Neuronal stem cell (in vitro differentiated cells): ENCODE measurements around the gene NXPE3.
"Not testable (repeated sequence)": the region's sequence is repeated elsewhere in the genome, so short reads cannot be mapped to it uniquely, and the experiment has no call there.

Source experiments
- DNase-seq: peaks from one replicate; pipeline ENCODE4 v3.0.0-alpha.2; 2013; ENCODE audit warnings: low spot score
- H2AFZ ChIP-seq: one replicate; pipeline ENCODE4 v1.6.1; 2013; ENCODE audit warnings: mild to moderate bottlenecking, low read length, inconsistent platforms
- H2AK5ac ChIP-seq: 2 replicates; pipeline ENCODE4 v1.6.1; 2013; ENCODE audit warnings: low read depth, mild to moderate bottlenecking, inconsistent platforms, low read length, moderate library complexity, mixed read lengths
- H2BK120ac ChIP-seq: 2 replicates; pipeline ENCODE4 v1.6.1; 2013; ENCODE audit warnings: low read depth, mild to moderate bottlenecking, inconsistent platforms, low read length, moderate library complexity, mixed read lengths
- H2BK12ac ChIP-seq: one replicate; pipeline ENCODE4 v1.6.1; 2013; ENCODE audit warnings: low read length, inconsistent platforms
- H2BK15ac ChIP-seq: 2 replicates; pipeline ENCODE4 v1.6.1; 2013; ENCODE audit warnings: mild to moderate bottlenecking, low read length, inconsistent platforms, mixed read lengths
- H2BK5ac ChIP-seq: one replicate; pipeline ENCODE4 v1.6.1; 2013; ENCODE audit warnings: inconsistent platforms, mild to moderate bottlenecking, low read length, moderate library complexity
- H3K14ac ChIP-seq: one replicate; pipeline ENCODE4 v1.6.1; 2013; ENCODE audit warnings: low read length, inconsistent platforms
- H3K18ac ChIP-seq: 2 replicates; pipeline ENCODE4 v1.6.1; 2013; ENCODE audit warnings: low read length, inconsistent platforms
- H3K23ac ChIP-seq: 2 replicates; pipeline ENCODE4 v1.6.1; 2013; ENCODE audit warnings: low read depth, mild to moderate bottlenecking, mixed read lengths, low read length, inconsistent platforms; ENCODE audit not compliant: poor library complexity
- H3K27ac ChIP-seq: replicated peaks from 3 replicates; pipeline ENCODE4 v1.5.1; 2013; ENCODE audit warnings: low read length, inconsistent platforms
- H3K27me3 ChIP-seq, 3 experiments: 2 replicates each; pipeline ENCODE4 v1.6.1; 2013; ENCODE audit warnings: low read length in 3 of 3, mild to moderate bottlenecking in 2 of 3, inconsistent platforms in 1 of 3, low read depth in 1 of 3, mixed read lengths in 1 of 3, moderate library complexity in 1 of 3; ENCODE audit not compliant: control insufficient read depth in 3 of 3, insufficient read depth in 3 of 3
- H3K36me3 ChIP-seq, 2 donors: replicated peaks in 1 of 2; 2 replicates each; pipeline ENCODE4 v1.6.1; 2013; ENCODE audit warnings: low read length in 2 of 2; ENCODE audit not compliant: control insufficient read depth in 2 of 2, insufficient read depth in 2 of 2
- H3K4ac ChIP-seq: 2 replicates; pipeline ENCODE4 v1.6.1; 2013; ENCODE audit warnings: inconsistent platforms, mild to moderate bottlenecking, low read length, moderate library complexity
- H3K4me1 ChIP-seq, 2 donors: 1 replicate in 1 of 2; 2 replicates in 1 of 2; pipeline ENCODE4 v1.6.1; 2013; ENCODE audit warnings: low read length in 2 of 2, low read depth in 1 of 2; ENCODE audit not compliant: control insufficient read depth in 2 of 2, insufficient read depth in 1 of 2
- H3K4me2 ChIP-seq: one replicate; pipeline ENCODE4 v1.6.1; 2013; ENCODE audit warnings: mild to moderate bottlenecking, low read length, inconsistent platforms; ENCODE audit not compliant: insufficient read depth, poor library complexity, severe bottlenecking
- H3K4me3 ChIP-seq, 2 donors: 2 replicates each; pipeline ENCODE4 v1.5.1; 2013; ENCODE audit warnings: low read length in 2 of 2, mild to moderate bottlenecking in 2 of 2, inconsistent platforms in 1 of 2, moderate library complexity in 1 of 2
- H3K79me1 ChIP-seq: one replicate; pipeline ENCODE4 v1.6.1; 2013; ENCODE audit warnings: low read depth, mild to moderate bottlenecking, inconsistent platforms, low read length, moderate library complexity
- H3K9ac ChIP-seq: one replicate; pipeline ENCODE4 v1.6.1; 2013; ENCODE audit warnings: mild to moderate bottlenecking, low read depth, low read length, inconsistent platforms; ENCODE audit not compliant: poor library complexity
- H3K9me3 ChIP-seq, 2 donors: replicated peaks in 1 of 2; 2 replicates each; pipeline versions ENCODE3 to v1.6.1; 2013; ENCODE audit warnings: low read length in 2 of 2, mild to moderate bottlenecking in 2 of 2, inconsistent platforms in 1 of 2, low read depth in 1 of 2, mixed read lengths in 1 of 2, moderate library complexity in 1 of 2; ENCODE audit not compliant: control insufficient read depth in 2 of 2, insufficient read depth in 1 of 2
- H4K8ac ChIP-seq: one replicate; pipeline ENCODE4 v1.6.1; 2013; ENCODE audit warnings: low read depth, mild to moderate bottlenecking, inconsistent platforms, low read length, moderate library complexity
- H4K91ac ChIP-seq: one replicate; pipeline ENCODE4 v1.6.1; 2013; ENCODE audit warnings: low read length, low read depth, mild to moderate bottlenecking, inconsistent platforms; ENCODE audit not compliant: poor library complexity
- WGBS, 2 donors: extraction: QIAGEN DNeasy Blood & Tissue Kit; methylation state at CpG; one replicate each; pipeline ENCODE4 v1.1.7; 2013; ENCODE audit warnings: missing lambda C conversion rate in 2 of 2, mixed read lengths in 1 of 2; ENCODE audit not compliant: insufficient read length in 2 of 2, insufficient replicate concordance in 1 of 2; ENCODE audit errors: extremely low coverage in 2 of 2; 5-methylcytosine and 5-hydroxymethylcytosine counted together

NXPE3 gene

GRCh38 chr3:101753386-101754113, 25.5 kb upstream of the NXPE3 start:
- not testable (repeated sequence) for H2BK15ac ChIP-seq, H3K23ac ChIP-seq, H2BK12ac ChIP-seq, H3K18ac ChIP-seq, H3K4me3 ChIP-seq, H4K8ac ChIP-seq, H2BK120ac ChIP-seq, H4K91ac ChIP-seq, H3K4me1 ChIP-seq, H2AFZ ChIP-seq, H3K4ac ChIP-seq, DNase-seq, H3K4me2 ChIP-seq, H3K27me3 ChIP-seq, H3K14ac ChIP-seq, H2AK5ac ChIP-seq, H3K79me1 ChIP-seq, H2BK5ac ChIP-seq, H3K9ac ChIP-seq, H3K9me3 ChIP-seq, H3K27ac ChIP-seq
- peaks cover 14 to 47% of the 10 kb centered on the region in 2 donors for H3K36me3 ChIP-seq
- no CpG with 5 or more reads among the region's 23 CpGs for WGBS, 2 donors

- H4K91ac ChIP-seq = no peak overlapping the region
- no peak overlapping the region for H3K18ac ChIP-seq
- H3K27ac ChIP-seq = no peak overlapping the region
- H3K36me3 ChIP-seq = peaks cover 16 to 90% of the 10 kb centered on the region in 2 donors
- no peak overlapping the region for H2BK12ac ChIP-seq
- no peak overlapping the region for H2BK15ac ChIP-seq
- no peak overlapping the region for H3K14ac ChIP-seq
- no peaks in the 10 kb centered on the region for H3K27me3 ChIP-seq
- no peak overlapping the region for H4K8ac ChIP-seq
- no peak overlapping the region for H3K23ac ChIP-seq
- H2BK120ac ChIP-seq = no peak overlapping the region
- no peak overlapping the region for H2BK5ac ChIP-seq
- H3K4ac ChIP-seq = no peak overlapping the region
- H3K9me3 ChIP-seq = no peaks in the 10 kb centered on the region
- no peak overlapping the region for H2AK5ac ChIP-seq
- no peak for DNase-seq
- H3K4me3 ChIP-seq = no peak overlapping the region
- H3K4me2 ChIP-seq = no peak overlapping the region
- H2AFZ ChIP-seq = no peak overlapping the region
- H3K4me1 ChIP-seq = no peaks in the 10 kb centered on the region
- H3K79me1 ChIP-seq = peaks cover 2% of the 10 kb centered on the region
- no peak overlapping the region for H3K9ac ChIP-seq
- WGBS, 2 donors = no CpG with 5 or more reads among the region's 6 CpGs
Measured at GRCh38 chr3:101758224-101758623, 20.8 kb upstream of the NXPE3 start.

- Histone ChIP-seq H2BK12ac (no peak overlapping the region), H2AFZ (no peak overlapping the region), H3K14ac (no peak overlapping the region), H3K4me1 (no peaks in the 10 kb centered on the region), H3K4me2 (no peak overlapping the region), H3K23ac (no peak overlapping the region), H3K36me3 (peaks cover 16 to 95% of the 10 kb centered on the region in 2 donors), H2AK5ac (no peak overlapping the region), H2BK5ac (no peak overlapping the region), H3K4me3 (no peak overlapping the region), H3K9ac (no peak overlapping the region), H4K8ac (no peak overlapping the region), H4K91ac (no peak overlapping the region), H3K27ac (no peak overlapping the region), H3K79me1 (peaks cover 2% of the 10 kb centered on the region), H3K18ac (no peak overlapping the region), H3K9me3 (no peaks in the 10 kb centered on the region), H3K27me3 (no peaks in the 10 kb centered on the region), H2BK15ac (no peak overlapping the region), H3K4ac (no peak overlapping the region), H2BK120ac (no peak overlapping the region)
- no peak for DNase-seq
- WGBS, 2 donors = no CpG with 5 or more reads among the region's 3 CpGs
Measured at GRCh38 chr3:101762041-101762646, 16.9 kb upstream of the NXPE3 start.

GRCh38 chr3:101777745-101778281, 1.2 kb upstream of the NXPE3 start:
- not testable (repeated sequence) for H3K36me3 ChIP-seq, H3K4me2 ChIP-seq, H3K4me3 ChIP-seq, H3K23ac ChIP-seq, H3K9me3 ChIP-seq, H3K27me3 ChIP-seq, H2BK12ac ChIP-seq, H2BK5ac ChIP-seq, H3K79me1 ChIP-seq, H3K9ac ChIP-seq, DNase-seq, H3K27ac ChIP-seq, H2AFZ ChIP-seq, H4K8ac ChIP-seq, H3K14ac ChIP-seq, H2AK5ac ChIP-seq, H3K4me1 ChIP-seq, H3K18ac ChIP-seq, H4K91ac ChIP-seq, H2BK120ac ChIP-seq, H3K4ac ChIP-seq, H2BK15ac ChIP-seq
- no CpG with 5 or more reads among the region's 6 CpGs for WGBS, 2 donors
